Measurements from ENCODE around the gene LSM5.
A peak's percentile ranks its signal among the peaks of the same experiment; 100 is the strongest.

The LSM5 gene

DNA sequence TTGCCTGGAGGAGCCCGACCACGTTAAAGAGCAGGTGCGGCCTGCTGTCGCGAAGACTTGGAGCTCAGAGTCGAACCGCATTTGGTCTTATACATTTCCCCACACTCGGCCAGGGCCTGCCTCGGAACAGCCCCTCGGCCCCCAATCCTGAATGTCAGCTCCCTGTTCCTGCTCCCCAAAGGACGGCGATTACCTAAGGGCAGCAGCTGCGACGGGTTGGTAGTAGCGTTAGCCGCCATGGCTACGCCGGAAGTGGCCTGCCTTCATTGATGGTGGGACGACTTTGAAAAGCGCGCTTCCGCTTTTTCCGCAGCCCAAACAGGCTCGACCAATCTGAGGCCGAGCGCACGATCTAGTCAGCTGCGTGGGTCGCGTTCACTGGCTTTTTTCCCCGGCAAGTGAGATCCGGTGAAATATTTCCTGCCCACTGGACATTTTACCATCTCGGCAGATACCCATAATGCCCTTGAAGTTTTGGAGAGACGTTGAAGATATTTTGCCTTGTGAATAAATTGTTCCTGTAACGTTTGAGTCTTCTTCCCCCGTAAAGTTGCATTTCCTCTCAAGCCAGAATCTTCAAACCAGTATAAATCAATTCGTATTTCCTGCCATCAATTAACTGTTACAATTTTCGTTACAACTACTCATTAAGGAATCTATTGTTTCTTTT, at the start of gene LSM5:
TSS of gene LSM5 (minus strand) at position 254 of the 670 bp plus-strand sequence. CDS start at position 239, 15 bp downstream.
- DNase-seq: peak; percentile 89

DNA sequence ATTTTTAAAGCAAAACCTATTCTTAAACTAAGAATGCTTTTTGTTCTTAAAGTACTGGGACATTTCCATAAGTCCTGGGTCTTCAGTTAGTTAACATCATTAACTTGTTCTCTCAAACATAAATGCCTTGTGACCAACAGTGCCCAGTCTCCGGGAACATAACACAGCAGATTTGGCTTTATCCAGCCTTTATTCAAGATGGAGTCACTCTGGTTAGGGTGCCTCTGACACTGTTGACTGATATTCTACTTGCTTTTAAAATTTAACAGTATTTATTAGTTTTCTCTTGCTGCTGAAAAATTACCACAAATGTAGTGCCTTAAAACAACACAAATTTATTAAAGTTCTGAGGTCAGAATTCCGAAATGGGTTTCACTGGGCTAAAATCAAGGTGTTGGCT, 49.2 kb upstream of the LSM5 start:
- no peak for DNase-seq

DNA sequence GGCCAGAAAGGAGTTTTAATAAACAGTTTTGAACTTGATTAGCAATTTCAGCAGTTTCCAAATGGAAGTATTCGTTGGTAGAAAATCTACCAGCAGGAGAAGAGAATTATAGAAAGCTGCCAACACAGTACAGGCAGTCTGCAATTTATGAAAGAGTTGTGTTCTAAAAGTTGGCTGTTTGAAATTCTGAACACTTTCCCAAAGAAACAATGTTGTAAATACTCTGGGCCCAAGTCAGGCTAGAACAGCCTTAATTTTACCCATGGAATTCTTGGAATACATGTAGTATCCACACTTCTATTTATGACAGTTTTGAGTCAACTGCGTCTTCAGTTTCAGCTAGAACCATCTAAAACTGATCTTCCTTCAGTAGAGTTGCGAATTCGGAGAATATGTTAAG, 47.6 kb upstream of the LSM5 start:
- DNase-seq: no peak

- DNase-seq: peak; percentile 6
These were observed 46.4 kb upstream of the LSM5 start for GRCh38 chr7:32536585-32536984.

GRCh38 chr7:32536016-32536415, 45.8 kb upstream of the LSM5 start:
- no peak for DNase-seq

DNA sequence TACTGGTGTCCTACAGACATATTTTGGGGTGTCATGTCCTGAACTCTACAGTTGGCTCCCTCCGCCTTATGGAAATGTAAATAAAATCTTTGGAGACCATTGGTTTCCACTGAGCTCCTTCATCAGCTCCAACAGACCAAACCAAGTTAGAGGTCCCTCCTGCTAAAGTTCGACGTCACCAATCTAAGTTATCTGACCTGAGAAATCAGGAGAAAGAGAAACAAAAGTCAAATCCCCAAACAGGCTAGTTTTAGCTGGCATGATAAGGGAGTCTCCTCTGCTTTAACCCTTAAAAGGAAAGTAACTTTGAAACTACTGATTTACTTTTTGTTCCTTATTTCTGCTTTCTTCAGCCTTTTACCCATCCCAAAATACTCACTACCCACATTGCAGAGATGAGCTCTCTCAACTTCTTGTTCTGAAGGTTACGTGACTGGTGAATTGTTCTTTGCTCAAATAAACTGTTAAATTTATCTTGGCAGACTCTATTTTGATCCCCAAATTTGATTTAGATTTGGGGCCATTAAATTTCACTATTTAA, 45.1 kb upstream of the LSM5 start:
- DNase-seq: no peak

GRCh38 chr7:32533276-32534029, 43.3 kb upstream of the LSM5 start:
- DNase-seq: peak; percentile 62

DNA sequence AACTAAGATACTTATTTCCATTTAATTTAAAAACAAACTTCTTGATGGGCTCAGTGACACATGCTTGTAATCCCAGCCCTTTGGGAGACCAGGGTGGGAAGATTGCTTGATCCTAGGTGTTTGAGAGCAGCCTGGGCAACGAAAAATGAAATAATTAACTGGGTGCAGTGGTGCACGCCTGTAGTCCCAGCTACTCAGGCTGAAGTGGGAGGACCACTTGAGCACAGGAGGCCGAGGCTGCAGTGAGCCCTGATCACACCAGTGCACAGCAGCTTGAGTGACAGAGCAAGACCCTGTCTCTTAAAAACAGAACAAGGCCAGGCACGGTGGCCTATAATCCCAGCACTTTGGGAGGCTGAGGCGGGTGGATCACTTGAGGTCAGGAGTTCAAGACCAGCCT, 42.5 kb upstream of the LSM5 start:
- no peak for DNase-seq

GRCh38 chr7:32532086-32532485, 41.9 kb upstream of the LSM5 start:
- DNase-seq: no peak

GRCh38 chr7:32531402-32531801, 41.2 kb upstream of the LSM5 start:
- DNase-seq: no peak

DNA sequence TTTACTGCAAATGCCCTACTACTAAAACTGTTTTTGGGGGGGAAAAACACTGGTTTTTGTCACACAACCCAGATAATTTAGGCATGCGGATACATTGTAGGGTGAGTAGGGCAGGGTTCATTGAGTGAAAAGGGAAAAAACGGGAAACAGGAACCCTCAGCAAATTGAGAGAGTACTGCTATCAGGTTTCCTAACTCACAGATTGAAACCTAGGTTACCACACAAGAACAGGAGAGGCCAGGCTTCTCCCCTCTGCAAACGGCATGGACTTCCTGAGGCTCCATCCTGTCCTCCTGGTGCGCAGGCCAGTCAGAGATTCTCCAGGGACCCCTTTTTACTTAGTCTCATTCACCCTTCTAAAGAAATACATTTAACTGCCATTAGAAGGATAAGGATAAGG, 35.7 kb upstream of the LSM5 start:
- no peak for DNase-seq

DNA sequence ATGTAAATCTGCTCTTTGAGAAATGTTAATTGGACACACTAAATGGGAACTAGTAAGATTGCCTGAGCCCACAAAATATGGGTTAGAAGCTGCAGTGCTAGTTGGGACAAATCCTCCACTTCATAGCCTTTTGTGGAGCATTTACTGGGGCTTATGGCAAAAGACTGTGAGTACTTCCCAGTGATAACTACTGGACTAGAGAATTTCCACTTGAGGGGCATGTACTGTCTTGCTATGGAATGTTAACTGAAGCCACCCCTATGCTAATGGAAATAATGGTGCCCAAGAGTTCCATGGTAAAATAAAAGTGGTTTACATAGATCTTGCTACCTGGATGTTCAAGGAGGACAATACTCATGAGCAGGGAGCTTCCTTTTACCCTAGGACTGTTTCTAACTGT, 34.5 kb upstream of the LSM5 start:
- no peak for DNase-seq

DNA sequence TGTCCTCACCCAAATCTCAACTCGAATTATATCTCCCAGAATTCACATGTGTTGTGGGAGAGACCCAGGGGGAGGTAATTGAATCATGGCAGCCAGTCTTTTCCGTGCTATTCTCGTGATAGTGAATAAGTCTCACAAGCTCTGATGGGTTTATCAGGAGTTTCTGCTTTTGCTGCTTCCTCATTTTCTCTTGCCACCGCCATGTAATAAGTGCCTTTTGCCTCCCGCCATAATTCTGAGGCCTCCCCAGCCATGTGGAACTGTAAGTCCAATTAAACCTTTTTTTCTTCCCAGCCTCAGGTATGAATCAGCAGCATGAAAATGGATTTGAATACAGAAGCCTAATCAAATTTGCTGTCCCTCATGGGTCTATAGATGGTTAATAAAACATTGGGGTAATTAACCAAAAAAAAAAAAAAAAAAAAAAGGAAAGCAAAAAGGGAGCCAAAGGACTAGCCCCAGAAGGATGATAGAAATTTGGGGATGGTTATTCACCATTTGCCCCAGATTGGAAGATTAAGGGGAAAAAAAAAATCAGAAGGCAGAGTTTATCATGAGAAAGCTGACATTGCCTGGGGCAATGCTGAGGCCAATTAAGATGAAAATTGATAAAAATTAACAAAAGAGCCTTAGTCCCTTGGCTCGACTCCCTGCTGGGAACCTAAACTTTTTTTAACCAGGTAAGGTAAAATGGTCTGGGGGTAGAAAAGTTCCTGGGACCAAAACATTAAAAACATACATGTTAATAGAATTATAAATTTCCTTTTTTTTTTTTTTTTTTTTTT, 32.8 kb upstream of the LSM5 start:
- no peak for DNase-seq

- no peak for DNase-seq
These were observed 29.6 kb upstream of the LSM5 start for GRCh38 chr7:32519763-32520162.

- DNase-seq: no peak
These were observed 28.5 kb upstream of the LSM5 start for GRCh38 chr7:32518534-32519140.

GRCh38 chr7:32516551-32517100, 26.4 kb upstream of the LSM5 start:
- DNase-seq: no peak

- DNase-seq: no peak
These were observed 25.8 kb upstream of the LSM5 start for GRCh38 chr7:32515890-32516550.

- DNase-seq: no peak
These were observed 23.0 kb upstream of the LSM5 start for GRCh38 chr7:32513210-32513609.

- DNase-seq: no peak
These were observed 21.6 kb upstream of the LSM5 start for GRCh38 chr7:32511791-32512190.

GRCh38 chr7:32507414-32507813, 17.2 kb upstream of the LSM5 start:
- DNase-seq: no peak

DNA sequence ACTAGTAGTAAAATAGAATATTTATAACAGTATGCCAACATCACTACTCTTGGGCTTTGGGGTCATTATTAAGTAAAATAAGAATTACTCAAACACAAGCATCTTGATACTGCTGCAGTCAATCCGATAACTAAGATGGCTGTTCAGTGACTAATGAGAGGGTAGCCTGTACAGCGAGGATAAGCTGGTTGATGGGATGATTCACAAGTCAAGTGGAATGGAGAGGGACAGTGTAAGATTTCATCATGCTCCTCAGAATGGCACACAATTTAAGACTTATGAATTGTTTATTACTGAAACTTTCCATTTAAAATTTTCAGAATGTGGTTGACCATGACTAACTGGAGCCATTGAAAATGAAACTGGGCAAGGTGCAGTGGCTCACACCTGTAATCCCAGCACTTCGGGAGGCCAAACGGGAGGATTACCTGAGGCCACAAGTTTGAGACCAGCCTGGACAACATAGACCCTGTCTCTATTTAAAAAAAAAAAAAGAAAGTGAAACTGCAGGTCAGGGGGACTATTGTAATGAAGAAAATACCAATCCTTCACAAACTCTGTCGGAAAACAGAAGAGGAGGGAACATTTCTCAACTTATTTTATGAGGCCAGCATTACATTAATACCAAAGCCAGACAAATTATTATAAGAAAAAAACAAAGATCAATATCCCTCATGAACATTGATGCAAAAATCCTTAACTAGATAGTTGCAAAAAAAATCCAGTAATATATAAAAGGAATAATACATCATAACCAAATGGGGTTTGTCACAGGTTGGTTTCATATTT, 16.3 kb upstream of the LSM5 start:
- no peak for DNase-seq
